ENCODE data around the gene POFUT1. TPM values are rescaled to one million over a fixed set of nuclear protein-coding genes. Genes with fewer than 3 reads are reported as not detected.
A peak's percentile ranks its signal among the peaks of the same experiment; 100 is the strongest.

POFUT1 gene
- polyA plus RNA-seq, 3 donors = 10.9 to 22.8 (median 11.8) TPM

DNA sequence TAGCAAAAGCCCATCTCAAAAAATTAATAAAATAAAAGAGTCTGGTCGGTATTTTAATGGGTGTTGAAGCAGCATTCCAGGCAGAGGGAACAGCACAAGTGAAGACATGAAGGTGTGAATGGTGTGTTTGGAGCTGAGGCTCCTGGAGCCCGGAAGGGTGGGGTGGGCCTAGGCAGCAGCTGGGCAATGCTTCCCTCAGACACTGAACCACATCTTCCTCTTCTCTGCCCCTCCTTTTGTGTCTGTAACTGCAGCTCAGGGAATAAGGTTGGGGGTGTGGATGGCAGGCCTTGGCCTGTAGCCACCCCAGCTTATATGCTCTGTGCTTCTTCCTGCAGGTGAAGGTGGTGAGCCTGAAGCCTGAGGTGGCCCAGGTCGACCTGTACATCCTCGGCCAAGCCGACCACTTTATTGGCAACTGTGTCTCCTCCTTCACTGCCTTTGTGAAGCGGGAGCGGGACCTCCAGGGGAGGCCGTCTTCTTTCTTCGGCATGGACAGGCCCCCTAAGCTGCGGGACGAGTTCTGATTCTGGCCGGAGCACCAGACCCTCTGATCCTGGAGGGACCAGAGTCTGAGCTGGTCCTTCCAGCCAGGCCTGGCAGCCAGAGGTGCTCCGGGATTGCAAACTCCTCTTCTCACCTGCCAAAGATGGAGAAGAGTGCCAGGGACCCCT is 26.6 kb downstream of the POFUT1 start:
- peaks cover 52 to 60% of the 10 kb centered on the region in 2 donors for H3K36me3 Mint-ChIP-seq
- Histone ChIP-seq H4K20me1 (ENCODE audit: insufficient read depth, low read length) (no peaks in the 10 kb centered on the region), H3K4me1 (ENCODE audit: control insufficient read depth in 1 of 2, insufficient read depth in 2 of 2, low read length in 2 of 2) (peaks cover 47 to 59% of the 10 kb centered on the region in 2 donors), H3K9me3 (replicated peaks in 1 of 2; ENCODE audit: control insufficient read depth in 1 of 2, insufficient read depth in 1 of 2, low read length in 2 of 2) (no peaks in the 10 kb centered on the region), H3K36me3 (replicated peaks in 1 of 2; ENCODE audit: control insufficient read depth in 1 of 2, insufficient read depth in 2 of 2, low read length in 2 of 2) (peaks cover 16 to 48% of the 10 kb centered on the region in 2 donors), H3K4me2 (replicated peaks; ENCODE audit: extremely low read depth, low read length, poor library complexity, severe bottlenecking) (peak overlapping the region; percentile 68), H3K27ac (ENCODE audit: low read depth in 1 of 2, low read length in 2 of 2) (peak overlapping the region in 1 of 2 donors; percentile 85), H3K27me3 (ENCODE audit: control insufficient read depth in 2 of 2, insufficient read depth in 2 of 2, low read length in 2 of 2) (no peaks in the 10 kb centered on the region), H3K9ac (ENCODE audit: insufficient read depth, low read length, poor library complexity, severe bottlenecking) (no peak overlapping the region), H2AFZ (ENCODE audit: insufficient read depth, low read depth, low read length, poor library complexity, severe bottlenecking) (no peak overlapping the region), H3K79me2 (ENCODE audit: insufficient read depth, low read length) (no peaks in the 10 kb centered on the region), H3K4me3 (replicated peaks in 1 of 3; ENCODE audit: low read depth in 2 of 3, low read length in 3 of 3) (peak overlapping the region in 1 of 3 experiments; percentile 50)
- TF ChIP-seq, protein P1, sequence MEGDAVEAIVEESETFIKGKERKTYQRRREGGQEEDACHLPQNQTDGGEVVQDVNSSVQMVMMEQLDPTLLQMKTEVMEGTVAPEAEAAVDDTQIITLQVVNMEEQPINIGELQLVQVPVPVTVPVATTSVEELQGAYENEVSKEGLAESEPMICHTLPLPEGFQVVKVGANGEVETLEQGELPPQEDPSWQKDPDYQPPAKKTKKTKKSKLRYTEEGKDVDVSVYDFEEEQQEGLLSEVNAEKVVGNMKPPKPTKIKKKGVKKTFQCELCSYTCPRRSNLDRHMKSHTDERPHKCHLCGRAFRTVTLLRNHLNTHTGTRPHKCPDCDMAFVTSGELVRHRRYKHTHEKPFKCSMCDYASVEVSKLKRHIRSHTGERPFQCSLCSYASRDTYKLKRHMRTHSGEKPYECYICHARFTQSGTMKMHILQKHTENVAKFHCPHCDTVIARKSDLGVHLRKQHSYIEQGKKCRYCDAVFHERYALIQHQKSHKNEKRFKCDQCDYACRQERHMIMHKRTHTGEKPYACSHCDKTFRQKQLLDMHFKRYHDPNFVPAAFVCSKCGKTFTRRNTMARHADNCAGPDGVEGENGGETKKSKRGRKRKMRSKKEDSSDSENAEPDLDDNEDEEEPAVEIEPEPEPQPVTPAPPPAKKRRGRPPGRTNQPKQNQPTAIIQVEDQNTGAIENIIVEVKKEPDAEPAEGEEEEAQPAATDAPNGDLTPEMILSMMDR (IDR thresholded peaks at IDR 0.05) = no peak
- DNase-seq = peak; percentile 14 to 37 (median 24)
- intact Hi-C loops (cut with micrococcal nuclease) = no loop called here
- WGBS (ENCODE audit: insufficient coverage) = 87% methylated on average over 10 of the region's 13 CpGs
- peak overlapping the region in 1 of 2 donors; percentile 80 for H3K4me3 Mint-ChIP-seq
- H3K27ac Mint-ChIP-seq = peak overlapping the region; percentile 11 to 92 (median 68)
- H3K9me3 Mint-ChIP-seq = no peaks in the 10 kb centered on the region
- H3K4me1 Mint-ChIP-seq = peaks cover 55% of the 10 kb centered on the region
- H3K27me3 Mint-ChIP-seq (ENCODE audit: low read depth in 3 of 3) = peaks cover 0 to 2% (median 0%) of the 10 kb centered on the region in 3 donors

DNA sequence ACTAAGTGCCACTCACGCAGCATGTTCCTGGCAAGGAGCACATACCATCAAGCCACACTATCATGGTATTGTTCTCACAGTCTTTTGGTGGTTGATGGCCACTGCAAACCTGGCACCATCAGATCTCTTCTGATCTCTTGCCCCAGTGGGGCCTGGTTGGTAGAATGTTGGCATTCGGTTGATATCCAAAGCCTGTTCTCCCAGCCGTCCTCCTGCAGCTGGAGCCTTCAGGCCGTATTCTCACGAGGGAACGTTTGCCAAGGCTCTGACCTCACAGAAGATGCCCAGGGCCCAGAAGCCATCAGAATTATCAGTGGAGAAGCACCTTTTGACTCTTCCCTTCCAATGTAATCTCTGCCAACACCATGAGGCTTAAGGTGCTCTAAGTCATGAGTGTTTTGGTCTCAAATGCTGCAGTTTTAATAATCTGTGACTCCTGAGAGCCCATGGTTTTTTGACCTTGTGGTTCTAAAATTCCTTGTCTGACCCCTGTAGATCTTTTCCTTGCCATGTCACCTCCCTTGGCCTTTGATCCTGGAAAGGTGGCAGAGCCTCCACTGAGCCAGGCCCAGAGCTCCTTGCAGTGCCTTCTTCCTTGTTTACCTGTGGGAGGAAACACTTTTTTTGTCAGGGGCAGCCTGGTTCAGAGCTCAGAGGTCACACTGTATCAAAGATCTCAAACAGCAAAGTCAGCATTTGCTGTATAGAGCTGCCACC is 27.8 kb downstream of the POFUT1 start:
- TF ChIP-seq, protein P1 (IDR thresholded peaks at IDR 0.05) = no peak
- no peaks in the 10 kb centered on the region for H3K79me2 ChIP-seq (ENCODE audit: insufficient read depth, low read length)
- 93% methylated on average over 6 of the region's 6 CpGs for WGBS (ENCODE audit: insufficient coverage)
- H3K36me3 Mint-ChIP-seq = peaks cover 47 to 56% of the 10 kb centered on the region in 2 donors
- no peak overlapping the region for H3K4me3 Mint-ChIP-seq
- intact Hi-C loops (cut with micrococcal nuclease) = no loop called here
- no peak for DNase-seq
- no peaks in the 10 kb centered on the region for H4K20me1 ChIP-seq (ENCODE audit: insufficient read depth, low read length)
- H3K4me2 ChIP-seq (replicated peaks; ENCODE audit: extremely low read depth, low read length, poor library complexity, severe bottlenecking) = no peak overlapping the region
- H3K4me1 Mint-ChIP-seq = peaks cover 66% of the 10 kb centered on the region
- H3K4me3 ChIP-seq (replicated peaks in 1 of 3; ENCODE audit: low read depth in 2 of 3, low read length in 3 of 3) = no peak overlapping the region
- H3K27me3 ChIP-seq (ENCODE audit: control insufficient read depth in 2 of 2, insufficient read depth in 2 of 2, low read length in 2 of 2) = no peaks in the 10 kb centered on the region
- peaks cover 0 to 2% (median 0%) of the 10 kb centered on the region in 3 donors for H3K27me3 Mint-ChIP-seq (ENCODE audit: low read depth in 3 of 3)
- peaks cover 56 to 71% of the 10 kb centered on the region in 2 donors for H3K4me1 ChIP-seq (ENCODE audit: control insufficient read depth in 1 of 2, insufficient read depth in 2 of 2, low read length in 2 of 2)
- peaks cover 16 to 41% of the 10 kb centered on the region in 2 donors for H3K36me3 ChIP-seq (replicated peaks in 1 of 2; ENCODE audit: control insufficient read depth in 1 of 2, insufficient read depth in 2 of 2, low read length in 2 of 2)
- no peak overlapping the region for H2AFZ ChIP-seq (ENCODE audit: insufficient read depth, low read depth, low read length, poor library complexity, severe bottlenecking)
- H3K9me3 ChIP-seq (replicated peaks in 1 of 2; ENCODE audit: control insufficient read depth in 1 of 2, insufficient read depth in 1 of 2, low read length in 2 of 2) = no peaks in the 10 kb centered on the region
- no peak overlapping the region for H3K9ac ChIP-seq (ENCODE audit: insufficient read depth, low read length, poor library complexity, severe bottlenecking)
- H3K9me3 Mint-ChIP-seq = peaks cover 0 to 2% (median 0%) of the 10 kb centered on the region in 7 donors
- no peak overlapping the region for H3K27ac ChIP-seq (ENCODE audit: low read depth in 1 of 2, low read length in 2 of 2)
- H3K27ac Mint-ChIP-seq = peak overlapping the region in 1 of 7 donors; percentile 26

All from CD14-positive monocyte (primary cell).